ENCODE measurements around the gene NEK4.

Gene NEK4

GRCh38 chr3:52792961-52793695 lies 22.4 kb upstream of the NEK4 start:
- DNase-seq: no peak

GRCh38 chr3:52792413-52792812 lies 21.7 kb upstream of the NEK4 start:
- DNase-seq: no peak

- no peak for DNase-seq
These were observed 21.2 kb upstream of the NEK4 start for GRCh38 chr3:52791928-52792327.

- no peak for DNase-seq
These were observed 20.6 kb upstream of the NEK4 start for GRCh38 chr3:52791366-52791765.

GRCh38 chr3:52790741-52791140 lies 20.0 kb upstream of the NEK4 start:
- DNase-seq: no peak

GRCh38 chr3:52790337-52790736 lies 19.6 kb upstream of the NEK4 start:
- no peak for DNase-seq

- DNase-seq: no peak
These were observed 19.0 kb upstream of the NEK4 start for GRCh38 chr3:52789746-52790040.

GRCh38 chr3:52788890-52789745 lies 18.4 kb upstream of the NEK4 start:
- DNase-seq: no peak

GRCh38 chr3:52787672-52788625 lies 17.2 kb upstream of the NEK4 start:
- no peak for DNase-seq

GRCh38 chr3:52787246-52787645 lies 16.5 kb upstream of the NEK4 start:
- no peak for DNase-seq

- no peak for DNase-seq
These were observed 15.8 kb upstream of the NEK4 start for GRCh38 chr3:52786330-52787215.

GRCh38 chr3:52784931-52785590 lies 14.3 kb upstream of the NEK4 start:
- DNase-seq: no peak

GRCh38 chr3:52784021-52784621 lies 13.4 kb upstream of the NEK4 start:
- DNase-seq: no peak

- no peak for DNase-seq
These were observed 12.4 kb upstream of the NEK4 start for GRCh38 chr3:52783211-52783555.

- DNase-seq: no peak
These were observed 11.9 kb upstream of the NEK4 start for GRCh38 chr3:52782412-52783210.

- DNase-seq: no peak
These were observed 11.0 kb upstream of the NEK4 start for GRCh38 chr3:52781741-52782140.

GRCh38 chr3:52779837-52780585 lies 9.3 kb upstream of the NEK4 start:
- no peak for DNase-seq

GRCh38 chr3:52779011-52779836 lies 8.5 kb upstream of the NEK4 start:
- DNase-seq: no peak
